Naive thymus-derived CD4-positive, alpha-beta T cell (primary cell): ENCODE results near the gene SCN4A. TPM values are rescaled to one million over a fixed set of nuclear protein-coding genes. Genes with fewer than 3 reads are reported as not detected.
A peak's percentile ranks its signal among the peaks of the same experiment; 100 is the strongest.

Source experiments
- ATAC-seq: fragments of 150-1000 bp; cut with Tn5 transposase; 2 replicates; pipeline ENCODE4 v1.10.0; 2021; ENCODE audit warnings: mild to moderate bottlenecking, moderate library complexity
- CTCF ChIA-PET: fragments of 350-600 bp; sonication (Branson Sonifier 250); formaldehyde crosslinking; loops from one replicate; lab custom pipeline; 2021; ENCODE audit warnings: antibody characterized with exemption; lab: Charles Lee
- POLR2A ChIA-PET: fragments of 350-600 bp; sonication (Branson Sonifier 250); formaldehyde crosslinking; loops from one replicate; lab custom pipeline; 2021; ENCODE audit warnings: antibody characterized with exemption, inconsistent platforms; lab: Charles Lee
- DNase-seq, 9 donors: peaks; one replicate each; pipeline versions ENCODE4 v3.0.0 to v3.0.0-alpha.2; 2020 to 2022; ENCODE audit warnings: mixed read lengths in 1 of 9
- H3K27ac ChIP-seq: one replicate; pipeline ENCODE4 v1.7.0; 2013; ENCODE audit warnings: mild to moderate bottlenecking, low read depth, low read length, moderate library complexity
- H3K27me3 ChIP-seq, 2 donors: one replicate each; pipeline ENCODE4 v1.7.0; 2013; ENCODE audit warnings: low read length in 2 of 2, mild to moderate bottlenecking in 2 of 2, moderate library complexity in 2 of 2; ENCODE audit not compliant: control insufficient read depth in 2 of 2, insufficient read depth in 2 of 2
- H3K36me3 ChIP-seq, 3 experiments: 1 replicate in 2 of 3; 2 replicates in 1 of 3; pipeline ENCODE4 v1.7.0; 2013; ENCODE audit warnings: low read length in 3 of 3, mild to moderate bottlenecking in 3 of 3, moderate library complexity in 1 of 3; ENCODE audit not compliant: insufficient read depth in 3 of 3, control insufficient read depth in 2 of 3
- H3K4me1 ChIP-seq, 2 donors: one replicate each; pipeline ENCODE4 v1.7.0; 2013; ENCODE audit warnings: low read length in 2 of 2, mild to moderate bottlenecking in 2 of 2, moderate library complexity in 1 of 2; ENCODE audit not compliant: control insufficient read depth in 2 of 2, insufficient read depth in 2 of 2
- H3K4me3 ChIP-seq: 2 replicates; pipeline ENCODE4 v1.7.0; 2013; ENCODE audit warnings: mild to moderate bottlenecking, low read length
- H3K9me3 ChIP-seq, 3 experiments: 1 replicate in 2 of 3; 2 replicates in 1 of 3; pipeline ENCODE4 v1.7.0; 2013; ENCODE audit warnings: low read length in 3 of 3; ENCODE audit not compliant: control insufficient read depth in 2 of 3
- H3K27ac Mint-ChIP-seq, 9 donors: one replicate each; pipeline ENCODE4 v1.8.0; 2020 to 2022; ENCODE audit warnings: mixed read lengths in 9 of 9, mild to moderate bottlenecking in 8 of 9, moderate library complexity in 5 of 9, inconsistent platforms in 2 of 9
- H3K27me3 Mint-ChIP-seq, 5 donors: one replicate each; pipeline ENCODE4 v1.8.0; 2021 to 2022; ENCODE audit warnings: mixed read lengths in 5 of 5, mild to moderate bottlenecking in 1 of 5
- H3K36me3 Mint-ChIP-seq, 5 donors: one replicate each; pipeline ENCODE4 v1.8.0; 2020 to 2022; ENCODE audit warnings: mixed read lengths in 5 of 5, mild to moderate bottlenecking in 3 of 5, inconsistent platforms in 1 of 5
- H3K4me1 Mint-ChIP-seq, 7 donors: one replicate each; pipeline ENCODE4 v1.8.0; 2020 to 2022; ENCODE audit warnings: mixed read lengths in 7 of 7, mild to moderate bottlenecking in 3 of 7, inconsistent platforms in 1 of 7
- H3K4me3 Mint-ChIP-seq, 10 donors: one replicate each; pipeline ENCODE4 v1.8.0; 2020 to 2022; ENCODE audit warnings: mild to moderate bottlenecking in 10 of 10, mixed read lengths in 10 of 10, moderate library complexity in 6 of 10, inconsistent platforms in 2 of 10
- H3K9me3 Mint-ChIP-seq, 11 donors: one replicate each; pipeline ENCODE4 v1.8.0; 2020 to 2022; ENCODE audit warnings: mixed read lengths in 11 of 11, mild to moderate bottlenecking in 4 of 11, inconsistent platforms in 1 of 11, moderate library complexity in 1 of 11
- intact Hi-C, 2 donors: fragments of 100-400 bp; cut with micrococcal nuclease; formaldehyde crosslinking; loops; one replicate each; pipeline ENCODE4 v1.15.1; 2023
- polyA plus RNA-seq, 2 donors: library from polyadenylated mRNA; unstranded; fragments of 300-500 nt; fragmentation: Illumina TruSeq; gene quantifications; one replicate each; pipeline ENCODE4 v1.2.3, GENCODE V29; 2021
- total RNA-seq, 6 experiments: library from RNA in 5 of 6; stranded (reverse) in 5 of 6; gene quantifications; 1 replicate in 5 of 6; 2 replicates in 1 of 6; pipeline ENCODE4 v1.2.3 and lab custom pipeline; 2021 to 2026

The SCN4A gene
- total and polyA plus RNA-seq, 7 experiments from 2014 or later = 0.03 to 0.15 (median 0.07) TPM; not detected in 3

DNA sequence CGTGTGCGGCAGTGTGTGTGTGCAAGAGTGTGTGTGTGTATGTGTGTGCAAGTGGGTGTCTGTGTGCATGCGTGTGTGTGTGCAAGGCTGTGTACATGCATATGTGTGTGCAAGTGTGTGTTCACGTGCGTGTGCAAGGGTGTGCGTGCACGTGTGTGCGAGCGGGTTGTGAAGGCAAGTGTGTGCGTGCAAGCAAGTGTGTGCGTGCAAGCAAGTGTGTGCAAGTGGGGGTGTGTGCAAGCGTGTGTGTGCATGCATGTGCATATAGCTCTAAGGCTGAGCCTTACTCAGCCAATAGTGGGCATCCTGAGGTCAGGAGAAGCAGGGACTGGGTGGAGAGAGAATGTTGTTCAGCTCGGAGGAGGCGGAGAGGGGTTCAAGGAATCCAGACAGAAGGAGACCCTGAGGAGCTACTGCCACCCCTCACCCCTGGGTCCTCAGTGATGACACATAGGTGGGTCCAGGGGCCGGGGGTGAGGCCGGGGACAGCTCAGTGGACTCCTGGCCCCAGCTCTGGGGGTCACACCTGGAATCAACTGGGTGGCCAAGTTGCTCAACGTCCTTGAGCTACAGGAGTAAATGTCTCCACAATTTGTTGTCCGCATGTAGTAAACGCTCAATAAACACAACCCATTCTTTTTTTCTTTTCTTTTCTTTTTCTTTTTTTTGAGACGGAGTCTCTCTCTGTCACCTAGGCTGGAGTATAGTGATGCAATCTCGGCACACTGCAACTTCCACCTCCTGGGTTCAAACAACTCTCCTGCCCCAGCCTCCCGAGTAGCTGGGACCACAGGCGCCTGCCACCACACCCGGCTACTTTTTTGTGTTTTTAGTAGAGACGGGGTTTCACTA, 27.2 kb upstream of the SCN4A start:
- Histone ChIP-seq H3K4me3 (no peak overlapping the region), H3K4me1 (peaks cover 14 to 24% of the 10 kb centered on the region in 2 donors), H3K27me3 (no peaks in the 10 kb centered on the region), H3K27ac (no peak overlapping the region), H3K36me3 (peaks cover 7 to 34% (median 12%) of the 10 kb centered on the region in 3 experiments), H3K9me3 (no peaks in the 10 kb centered on the region)
- ATAC-seq = no peak
- H3K9me3 Mint-ChIP-seq = no peaks in the 10 kb centered on the region
- H3K4me1 Mint-ChIP-seq = peaks cover 28 to 41% (median 34%) of the 10 kb centered on the region in 7 donors
- H3K4me3 Mint-ChIP-seq = peak overlapping the region; percentile 12 to 96 (median 78)
- H3K27me3 Mint-ChIP-seq = peaks cover 0 to 17% (median 0%) of the 10 kb centered on the region in 5 donors
- POLR2A ChIA-PET = interaction anchor here (0.5 to 7.3 kb wide), 8 partner anchors 11 to 143 kb away, joined by 3 to 58 read pairs (median 4); partner anchors contain the start of gene ICAM2
- DNase-seq = no peak
- CTCF ChIA-PET = interaction anchor here (0.9 to 2.8 kb wide), 6 partner anchors 9 to 133 kb away, joined by 3 to 10 read pairs (median 4); partner anchors contain the start of genes GH1 and ICAM2
- intact Hi-C loops = no loop called here
- H3K27ac Mint-ChIP-seq = peak overlapping the region in 8 of 9 donors; percentile 14 to 89 (median 66)
- H3K36me3 Mint-ChIP-seq = peaks cover 0 to 8% (median 0%) of the 10 kb centered on the region in 5 donors

- POLR2A ChIA-PET = interaction anchor here (1.0 to 7.3 kb wide), 9 partner anchors 14 to 148 kb away, joined by 3 to 58 read pairs (median 5); partner anchors contain the start of gene ICAM2
- peaks cover 0 to 17% (median 0%) of the 10 kb centered on the region in 5 donors for H3K27me3 Mint-ChIP-seq
Measured at GRCh38 chr17:63998721-63999679, 26.3 kb upstream of the SCN4A start.

GRCh38 chr17:63998050-63998720, 25.5 kb upstream of the SCN4A start, which contains the start of gene PRR29:
Gene PRR29 (plus strand): TSS chr17:63998351. CDS start chr17:63998365, 14 bp downstream.
- peak within 1 kb of the TSS; percentile 79 to 96 (median 90) for H3K4me3 Mint-ChIP-seq
- H3K36me3 ChIP-seq = peaks cover 0 to 17% (median under 1%) of the 10 kb centered on the region in 3 experiments
- H3K4me1 Mint-ChIP-seq = peaks cover 30 to 51% (median 44%) of the 10 kb centered on the region in 7 donors
- no peaks in the 10 kb centered on the region for H3K9me3 ChIP-seq
- peaks cover 0 to 6% (median 0%) of the 10 kb centered on the region in 5 donors for H3K36me3 Mint-ChIP-seq
- intact Hi-C loops = loop anchor here (1.0 kb wide), 2 partner anchors 22 to 27 kb away; partner anchors contain the start of gene ICAM2 (in 2 of the 2)
- peak within 1 kb of the TSS; percentile 53 for H3K27ac ChIP-seq
- H3K9me3 Mint-ChIP-seq = no peaks in the 10 kb centered on the region
- peak within 1 kb of the TSS; percentile 81 for H3K4me3 ChIP-seq
- DNase-seq = peak; percentile 65 to 76 (median 71)
- H3K27me3 ChIP-seq = no peaks in the 10 kb centered on the region
- peak within 1 kb of the TSS; percentile 64 to 86 (median 82) for H3K27ac Mint-ChIP-seq
- H3K4me1 ChIP-seq = peaks cover 20 to 32% of the 10 kb centered on the region in 2 donors
- ChIA-PET CTCF (interaction anchor here (0.6 to 2.8 kb wide), 4 partner anchors 22 to 85 kb away, joined by 3 to 10 read pairs (median 6); partner anchors contain the start of gene ICAM2), POLR2A (interaction anchor here (1.2 to 7.3 kb wide), 5 partner anchors 15 to 148 kb away, joined by 3 to 58 read pairs (median 23); partner anchors contain the start of gene ICAM2)
- peak; percentile 78 for ATAC-seq
- peaks cover 0 to 17% (median 0%) of the 10 kb centered on the region in 5 donors for H3K27me3 Mint-ChIP-seq

More at GRCh38 chr17:63998721-63999679, 26.3 kb upstream of the SCN4A start:
- H3K4me1 ChIP-seq = peaks cover 14 to 26% of the 10 kb centered on the region in 2 donors
- H3K27ac ChIP-seq = peak overlapping the region; percentile 53
- peak overlapping the region; percentile 60 to 89 (median 82) for H3K27ac Mint-ChIP-seq
- H3K4me3 Mint-ChIP-seq = peak overlapping the region; percentile 79 to 96 (median 82)
- CTCF ChIA-PET = interaction anchor here (1.1 to 2.8 kb wide), 6 partner anchors 8 to 134 kb away, joined by 3 to 10 read pairs (median 6); partner anchors contain the start of genes GH1 and ICAM2
- H3K36me3 Mint-ChIP-seq = peaks cover 0 to 8% (median 0%) of the 10 kb centered on the region in 5 donors
- no peaks in the 10 kb centered on the region for H3K9me3 Mint-ChIP-seq
- DNase-seq = peak in 1 of 9 donors; percentile 40
- peak overlapping the region; percentile 81 for H3K4me3 ChIP-seq
- no peaks in the 10 kb centered on the region for H3K9me3 ChIP-seq
- peak; percentile 37 for ATAC-seq
- intact Hi-C loops = loop anchor here (1.0 kb wide), 2 partner anchors 21 to 26 kb away; partner anchors contain the start of gene ICAM2 (in 2 of the 2)
- H3K27me3 ChIP-seq = no peaks in the 10 kb centered on the region
- H3K4me1 Mint-ChIP-seq = peaks cover 28 to 44% (median 37%) of the 10 kb centered on the region in 7 donors
- H3K36me3 ChIP-seq = peaks cover 0 to 25% (median 5%) of the 10 kb centered on the region in 3 experiments

GRCh38 chr17:63997341-63998048, 24.8 kb upstream of the SCN4A start:
- H3K9me3 Mint-ChIP-seq = peaks cover 0 to 2% (median 0%) of the 10 kb centered on the region in 11 donors
- H3K4me1 Mint-ChIP-seq = peaks cover 34 to 55% (median 48%) of the 10 kb centered on the region in 7 donors
- peaks cover 0 to 10% (median 0%) of the 10 kb centered on the region in 3 experiments for H3K36me3 ChIP-seq
- no peaks in the 10 kb centered on the region for H3K27me3 ChIP-seq
- H3K27ac Mint-ChIP-seq = peak overlapping the region in 8 of 9 donors; percentile 29 to 86 (median 72)
- ATAC-seq = no peak
- peaks cover 20 to 35% of the 10 kb centered on the region in 2 donors for H3K4me1 ChIP-seq
- ChIA-PET CTCF (interaction anchor here (0.5 to 2.0 kb wide), 7 partner anchors 28 to 136 kb away, joined by 3 to 7 read pairs (median 3); no protein-coding TSS in a partner anchor), POLR2A (interaction anchor here (0.6 to 7.3 kb wide), 8 partner anchors 10 to 148 kb away, joined by 3 to 58 read pairs (median 4); partner anchors contain the start of gene ICAM2)
- no peak for DNase-seq
- H3K27me3 Mint-ChIP-seq = peaks cover 0 to 20% (median 0%) of the 10 kb centered on the region in 5 donors
- no peaks in the 10 kb centered on the region for H3K9me3 ChIP-seq
- H3K36me3 Mint-ChIP-seq = peaks cover 0 to 8% (median 0%) of the 10 kb centered on the region in 5 donors
- peak overlapping the region; percentile 79 to 96 (median 90) for H3K4me3 Mint-ChIP-seq
- peak overlapping the region; percentile 53 for H3K27ac ChIP-seq
- intact Hi-C loops = loop anchor here (1.0 kb wide), 2 partner anchors 23 to 28 kb away; partner anchors contain the start of gene ICAM2 (in 2 of the 2)
- H3K4me3 ChIP-seq = peak overlapping the region; percentile 81
